ENCODE measurements around the gene MOK.

GRCh38 chr14:102192840-102193502, 112.0 kb downstream of the MOK start:
- no peak for TF ChIP-seq CTCF (IDR thresholded peaks at IDR 0.05; ENCODE audit: insufficient read depth, low read length, poor library complexity, severe bottlenecking)
- no peak for TF ChIP-seq EZH2phosphoT487 (conservative IDR thresholded peaks at IDR 0.05; ENCODE audit: low read length)

All from SU-DHL-6 (cell line).